22Rv1 (cell line): Measurements from ENCODE around the gene TGFBR2.

Source experiments
- ZFX ChIP-seq: fragments of 450-650 bp; IDR thresholded peaks from 2 replicates; pipeline ENCODE4 v1.6.1; 2017; ENCODE audit warnings: antibody characterized with exemption, borderline replicate concordance
- TF ChIP-seq, protein P1 (sequence below): fragments of 450-650 bp; IDR thresholded peaks from 2 replicates; pipeline ENCODE4 v1.5.1; 2017; ENCODE audit warnings: mild to moderate bottlenecking

DNA sequence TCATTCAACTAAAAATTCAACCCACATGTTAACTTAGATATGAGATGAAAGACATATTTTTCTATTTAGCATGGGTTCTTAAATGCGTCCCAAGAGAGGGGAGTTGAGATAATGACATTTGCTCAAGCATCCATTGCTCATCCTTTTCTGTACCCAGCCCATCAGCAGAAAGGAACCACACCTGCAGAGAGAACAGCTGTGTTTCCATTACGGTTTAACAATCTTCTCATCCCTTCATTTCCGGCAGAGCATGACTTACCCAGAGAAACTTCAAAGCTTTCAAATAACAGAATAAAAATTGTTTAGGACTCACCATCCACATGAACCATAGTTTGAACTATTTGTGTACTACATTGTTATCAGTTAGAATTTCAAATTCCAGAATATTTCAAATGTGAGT, 113.1 kb downstream of the TGFBR2 start:
- TF ChIP-seq, protein P1, sequence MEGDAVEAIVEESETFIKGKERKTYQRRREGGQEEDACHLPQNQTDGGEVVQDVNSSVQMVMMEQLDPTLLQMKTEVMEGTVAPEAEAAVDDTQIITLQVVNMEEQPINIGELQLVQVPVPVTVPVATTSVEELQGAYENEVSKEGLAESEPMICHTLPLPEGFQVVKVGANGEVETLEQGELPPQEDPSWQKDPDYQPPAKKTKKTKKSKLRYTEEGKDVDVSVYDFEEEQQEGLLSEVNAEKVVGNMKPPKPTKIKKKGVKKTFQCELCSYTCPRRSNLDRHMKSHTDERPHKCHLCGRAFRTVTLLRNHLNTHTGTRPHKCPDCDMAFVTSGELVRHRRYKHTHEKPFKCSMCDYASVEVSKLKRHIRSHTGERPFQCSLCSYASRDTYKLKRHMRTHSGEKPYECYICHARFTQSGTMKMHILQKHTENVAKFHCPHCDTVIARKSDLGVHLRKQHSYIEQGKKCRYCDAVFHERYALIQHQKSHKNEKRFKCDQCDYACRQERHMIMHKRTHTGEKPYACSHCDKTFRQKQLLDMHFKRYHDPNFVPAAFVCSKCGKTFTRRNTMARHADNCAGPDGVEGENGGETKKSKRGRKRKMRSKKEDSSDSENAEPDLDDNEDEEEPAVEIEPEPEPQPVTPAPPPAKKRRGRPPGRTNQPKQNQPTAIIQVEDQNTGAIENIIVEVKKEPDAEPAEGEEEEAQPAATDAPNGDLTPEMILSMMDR = no peak
- no peak for TF ChIP-seq ZFX
